DOHH2 (cell line): Measurements from ENCODE around the gene AMOT.

Experiments used
- H3F3A ChIP-seq: fragments of 200-600 bp; sonication (generic), shearing (Covaris generic); 2 replicates; pipeline ENCODE4 v1.6.0; 2016; ENCODE audit warnings: antibody characterized with exemption, mild to moderate bottlenecking; ENCODE audit not compliant: control insufficient read depth, insufficient read depth
- H3K27ac ChIP-seq: fragments of 200-600 bp; sonication (generic); 2 replicates; pipeline ENCODE4 v1.5.1; 2014; ENCODE audit warnings: low read depth, mild to moderate bottlenecking, low read length, moderate library complexity
- H3K27me3 ChIP-seq: fragments of 200-600 bp; sonication (generic); 2 replicates; pipeline ENCODE4 v1.6.1; 2014; ENCODE audit warnings: mild to moderate bottlenecking, low read length, mixed read lengths; ENCODE audit not compliant: control insufficient read depth
- H3K36me3 ChIP-seq: fragments of 200-600 bp; sonication (generic); 2 replicates; pipeline ENCODE4 v1.6.1; 2014; ENCODE audit warnings: mild to moderate bottlenecking, low read length, moderate library complexity, mixed read lengths; ENCODE audit not compliant: control insufficient read depth
- H3K4me1 ChIP-seq: fragments of 200-600 bp; sonication (generic); 2 replicates; pipeline ENCODE4 v1.6.1; 2014; ENCODE audit warnings: mild to moderate bottlenecking, low read length, mixed read lengths; ENCODE audit not compliant: control insufficient read depth
- H3K4me2 ChIP-seq: fragments of 200-600 bp; sonication (generic); 2 replicates; pipeline ENCODE4 v1.6.0; 2014; ENCODE audit warnings: mild to moderate bottlenecking, low read length, moderate library complexity
- H3K4me3 ChIP-seq: fragments of 200-600 bp; sonication (generic); 2 replicates; pipeline ENCODE4 v1.5.1; 2014; ENCODE audit warnings: mild to moderate bottlenecking, low read length, mixed read lengths
- H3K79me2 ChIP-seq: fragments of 200-600 bp; sonication (generic); 2 replicates; pipeline ENCODE4 v1.6.1; 2014; ENCODE audit warnings: mild to moderate bottlenecking, low read length, mixed read lengths; ENCODE audit not compliant: control insufficient read depth
- H3K9me2 ChIP-seq: fragments of 200-600 bp; sonication (generic); replicated peaks from 2 replicates; pipeline ENCODE4 v1.6.1; 2014; ENCODE audit warnings: mild to moderate bottlenecking, low read length, mixed read lengths; ENCODE audit not compliant: control insufficient read depth
- H3K9me3 ChIP-seq: fragments of 200-600 bp; sonication (generic); 2 replicates; pipeline ENCODE4 v1.6.1; 2014; ENCODE audit warnings: antibody characterized with exemption, low read length, mixed read lengths; ENCODE audit not compliant: control insufficient read depth, insufficient read depth
- H4K20me1 ChIP-seq: fragments of 200-600 bp; sonication (generic); 2 replicates; pipeline ENCODE4 v1.6.0; 2014; ENCODE audit warnings: low read depth, mild to moderate bottlenecking, antibody characterized with exemption, low read length, moderate library complexity; ENCODE audit not compliant: control insufficient read depth, insufficient read depth
- EZH2phosphoT487 ChIP-seq: fragments of 200-600 bp; sonication (generic); IDR thresholded peaks from 2 replicates; pipeline ENCODE4 v1.6.1; 2017; ENCODE audit warnings: borderline replicate concordance, mild to moderate bottlenecking, antibody characterized with exemption, low read length, moderate library complexity, mixed read lengths
- TF ChIP-seq, protein P1 (sequence below): fragments of 200-600 bp; sonication (generic); IDR thresholded peaks from one replicate; pipeline ENCODE4 v1.5.1; 2014; ENCODE audit warnings: antibody characterized with exemption, mild to moderate bottlenecking, low read depth, low read length; ENCODE audit not compliant: poor library complexity, severe bottlenecking

AMOT gene

DNA sequence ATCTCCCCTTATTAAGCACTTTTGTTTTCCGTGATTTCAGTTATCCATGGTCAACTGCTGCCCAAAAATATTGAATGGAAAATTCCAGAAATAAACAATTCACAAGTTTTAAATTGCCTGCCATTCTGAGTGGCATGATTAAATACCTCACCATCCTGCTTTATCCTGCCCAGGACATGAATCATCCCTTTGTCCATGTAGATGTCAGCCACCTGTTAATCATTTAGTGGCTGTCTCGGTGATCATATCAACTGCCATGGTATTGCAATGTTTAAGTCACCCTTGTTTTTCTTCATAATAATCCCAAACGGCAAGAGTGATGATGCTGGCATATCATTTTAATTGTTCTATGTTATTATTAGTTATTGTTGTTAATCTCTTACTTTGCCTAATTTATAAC is 81.1 kb downstream of the AMOT start:
- H3K4me3 ChIP-seq, result no peak overlapping the region
- H3K27ac ChIP-seq, result no peak overlapping the region
- H3K4me2 ChIP-seq, result no peak overlapping the region
- TF ChIP-seq EZH2phosphoT487, result no peak
- TF ChIP-seq, protein P1, sequence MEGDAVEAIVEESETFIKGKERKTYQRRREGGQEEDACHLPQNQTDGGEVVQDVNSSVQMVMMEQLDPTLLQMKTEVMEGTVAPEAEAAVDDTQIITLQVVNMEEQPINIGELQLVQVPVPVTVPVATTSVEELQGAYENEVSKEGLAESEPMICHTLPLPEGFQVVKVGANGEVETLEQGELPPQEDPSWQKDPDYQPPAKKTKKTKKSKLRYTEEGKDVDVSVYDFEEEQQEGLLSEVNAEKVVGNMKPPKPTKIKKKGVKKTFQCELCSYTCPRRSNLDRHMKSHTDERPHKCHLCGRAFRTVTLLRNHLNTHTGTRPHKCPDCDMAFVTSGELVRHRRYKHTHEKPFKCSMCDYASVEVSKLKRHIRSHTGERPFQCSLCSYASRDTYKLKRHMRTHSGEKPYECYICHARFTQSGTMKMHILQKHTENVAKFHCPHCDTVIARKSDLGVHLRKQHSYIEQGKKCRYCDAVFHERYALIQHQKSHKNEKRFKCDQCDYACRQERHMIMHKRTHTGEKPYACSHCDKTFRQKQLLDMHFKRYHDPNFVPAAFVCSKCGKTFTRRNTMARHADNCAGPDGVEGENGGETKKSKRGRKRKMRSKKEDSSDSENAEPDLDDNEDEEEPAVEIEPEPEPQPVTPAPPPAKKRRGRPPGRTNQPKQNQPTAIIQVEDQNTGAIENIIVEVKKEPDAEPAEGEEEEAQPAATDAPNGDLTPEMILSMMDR, result no peak
- no peaks in the 10 kb centered on the region for H3K27me3 ChIP-seq
- H3K9me2 ChIP-seq, result no peaks in the 10 kb centered on the region
- H3K79me2 ChIP-seq, result no peaks in the 10 kb centered on the region
- H3F3A ChIP-seq, result no peaks in the 10 kb centered on the region
- no peaks in the 10 kb centered on the region for H3K36me3 ChIP-seq
- H3K9me3 ChIP-seq, result no peaks in the 10 kb centered on the region
- peaks cover 22% of the 10 kb centered on the region for H3K4me1 ChIP-seq
- H4K20me1 ChIP-seq, result no peaks in the 10 kb centered on the region

DNA sequence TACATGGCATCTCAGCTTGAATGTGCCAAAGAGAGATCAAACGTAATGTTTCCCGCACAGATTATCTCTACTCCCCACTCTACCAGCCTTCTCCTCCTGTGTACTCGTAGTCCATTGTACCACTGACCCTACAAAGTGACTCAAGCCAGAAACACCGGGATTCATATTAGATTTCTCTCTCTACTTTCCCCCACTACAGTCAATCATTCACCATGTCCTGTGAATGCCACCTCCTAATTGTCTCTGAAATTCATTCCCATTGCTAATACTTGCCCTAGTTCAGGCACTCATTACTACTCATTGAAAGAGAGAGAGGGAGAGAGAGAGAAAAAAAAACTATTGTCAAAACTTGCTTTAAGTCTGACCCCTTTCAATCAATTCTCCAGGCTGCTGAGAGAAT is 82.7 kb downstream of the AMOT start:
- no peaks in the 10 kb centered on the region for H3K27me3 ChIP-seq
- TF ChIP-seq EZH2phosphoT487, result no peak
- TF ChIP-seq, protein P1, result no peak
- no peaks in the 10 kb centered on the region for H3K9me3 ChIP-seq
- peaks cover 22% of the 10 kb centered on the region for H3K4me1 ChIP-seq
- no peak overlapping the region for H3K4me2 ChIP-seq
- no peaks in the 10 kb centered on the region for H3K79me2 ChIP-seq
- no peak overlapping the region for H3K27ac ChIP-seq
- H4K20me1 ChIP-seq, result no peaks in the 10 kb centered on the region
- H3K9me2 ChIP-seq, result no peaks in the 10 kb centered on the region
- H3F3A ChIP-seq, result no peaks in the 10 kb centered on the region
- H3K4me3 ChIP-seq, result no peak overlapping the region
- no peaks in the 10 kb centered on the region for H3K36me3 ChIP-seq

DNA sequence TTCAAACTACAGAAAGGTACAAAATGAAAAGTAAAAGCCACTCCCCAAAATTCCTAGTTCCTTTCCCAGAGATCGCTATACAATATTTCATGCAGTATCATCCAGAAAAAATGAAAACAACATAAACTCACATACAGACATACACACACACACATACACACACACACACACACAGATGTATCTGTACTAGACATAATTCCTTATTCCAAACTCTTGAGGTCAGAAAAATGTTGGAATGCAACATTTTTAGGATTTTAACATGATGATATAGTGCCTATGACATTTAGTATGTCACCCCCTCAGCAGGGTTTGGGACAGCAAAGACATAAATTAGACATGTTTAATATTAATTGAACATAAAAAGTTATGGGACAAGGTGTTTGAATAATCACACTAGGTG is 87.5 kb downstream of the AMOT start:
- H3F3A ChIP-seq, result no peaks in the 10 kb centered on the region

More for the DNA sequence above, 87.5 kb downstream of the AMOT start:
- no peak overlapping the region for H3K4me3 ChIP-seq
- H3K79me2 ChIP-seq, result no peaks in the 10 kb centered on the region
- H3K4me1 ChIP-seq, result no peaks in the 10 kb centered on the region
- H3K4me2 ChIP-seq, result no peak overlapping the region
- no peaks in the 10 kb centered on the region for H4K20me1 ChIP-seq
- no peaks in the 10 kb centered on the region for H3K36me3 ChIP-seq
- no peak for TF ChIP-seq EZH2phosphoT487
- TF ChIP-seq, protein P1, result no peak
- no peaks in the 10 kb centered on the region for H3K9me3 ChIP-seq
- no peaks in the 10 kb centered on the region for H3K27me3 ChIP-seq
- no peaks in the 10 kb centered on the region for H3K9me2 ChIP-seq
- H3K27ac ChIP-seq, result no peak overlapping the region
